ENCODE data around the gene VPS52. TPM values are rescaled to one million over a fixed set of nuclear protein-coding genes. Genes with fewer than 3 reads are reported as not detected.

Gene VPS52
- total RNA-seq, 2 donors from 2014 or later = 19.0 to 31.7 TPM

GRCh38 chr6:33259032-33259431, 12.6 kb downstream of the VPS52 start:
- H3K4me3 ChIP-seq = no peak overlapping the region
- no peaks in the 10 kb centered on the region for H3K4me1 ChIP-seq
- peaks cover 32% of the 10 kb centered on the region for H3K36me3 ChIP-seq

GRCh38 chr6:33254591-33254990, 17.1 kb downstream of the VPS52 start:
- Histone ChIP-seq H3K4me1 (peaks cover 0 to 12% of the 10 kb centered on the region in 2 donors), H3K27ac (no peak overlapping the region), H3K27me3 (no peaks in the 10 kb centered on the region), H3K9me3 (no peaks in the 10 kb centered on the region), H3K36me3 (peaks cover 2% of the 10 kb centered on the region), H3K4me3 (no peak overlapping the region)
- no peak for DNase-seq (ENCODE audit: low spot score)
- TF ChIP-seq CTCF (IDR thresholded peaks at IDR 0.05) = no peak

More at GRCh38 chr6:33259032-33259431, 12.6 kb downstream of the VPS52 start:
- no peak for TF ChIP-seq CTCF (IDR thresholded peaks at IDR 0.05)
- DNase-seq (ENCODE audit: low spot score) = no peak
- Histone ChIP-seq H3K27me3 (no peaks in the 10 kb centered on the region), H3K9me3 (no peaks in the 10 kb centered on the region), H3K27ac (no peak overlapping the region)

GRCh38 chr6:33252759-33253158, 18.9 kb downstream of the VPS52 start:
- Histone ChIP-seq H3K27me3 (no peaks in the 10 kb centered on the region), H3K36me3 (no peaks in the 10 kb centered on the region), H3K9me3 (no peaks in the 10 kb centered on the region), H3K4me3 (no peak overlapping the region), H3K4me1 (peaks cover 0 to 24% of the 10 kb centered on the region in 2 donors), H3K27ac (no peak overlapping the region)
- no peak for TF ChIP-seq CTCF (IDR thresholded peaks at IDR 0.05)
- DNase-seq (ENCODE audit: low spot score) = no peak

- no peaks in the 10 kb centered on the region for H3K36me3 ChIP-seq
- no peak for TF ChIP-seq CTCF (IDR thresholded peaks at IDR 0.05)
- no peaks in the 10 kb centered on the region for H3K9me3 ChIP-seq
- H3K27ac ChIP-seq = no peak overlapping the region
- no peak for DNase-seq (ENCODE audit: low spot score)
- no peak overlapping the region for H3K4me3 ChIP-seq
- H3K27me3 ChIP-seq = no peaks in the 10 kb centered on the region
- H3K4me1 ChIP-seq = peaks cover 0 to 25% of the 10 kb centered on the region in 2 donors
These were observed 20.2 kb downstream of the VPS52 start for GRCh38 chr6:33251395-33252012.

GRCh38 chr6:33250731-33251130, 20.9 kb downstream of the VPS52 start:
- Histone ChIP-seq H3K9me3 (no peaks in the 10 kb centered on the region), H3K36me3 (no peaks in the 10 kb centered on the region), H3K27ac (no peak overlapping the region), H3K4me3 (no peak overlapping the region), H3K27me3 (no peaks in the 10 kb centered on the region), H3K4me1 (peaks cover 0 to 25% of the 10 kb centered on the region in 2 donors)
- TF ChIP-seq CTCF (IDR thresholded peaks at IDR 0.05) = no peak
- no peak for DNase-seq (ENCODE audit: low spot score)
